ENCODE data around the gene STK10.

The STK10 gene

DNA sequence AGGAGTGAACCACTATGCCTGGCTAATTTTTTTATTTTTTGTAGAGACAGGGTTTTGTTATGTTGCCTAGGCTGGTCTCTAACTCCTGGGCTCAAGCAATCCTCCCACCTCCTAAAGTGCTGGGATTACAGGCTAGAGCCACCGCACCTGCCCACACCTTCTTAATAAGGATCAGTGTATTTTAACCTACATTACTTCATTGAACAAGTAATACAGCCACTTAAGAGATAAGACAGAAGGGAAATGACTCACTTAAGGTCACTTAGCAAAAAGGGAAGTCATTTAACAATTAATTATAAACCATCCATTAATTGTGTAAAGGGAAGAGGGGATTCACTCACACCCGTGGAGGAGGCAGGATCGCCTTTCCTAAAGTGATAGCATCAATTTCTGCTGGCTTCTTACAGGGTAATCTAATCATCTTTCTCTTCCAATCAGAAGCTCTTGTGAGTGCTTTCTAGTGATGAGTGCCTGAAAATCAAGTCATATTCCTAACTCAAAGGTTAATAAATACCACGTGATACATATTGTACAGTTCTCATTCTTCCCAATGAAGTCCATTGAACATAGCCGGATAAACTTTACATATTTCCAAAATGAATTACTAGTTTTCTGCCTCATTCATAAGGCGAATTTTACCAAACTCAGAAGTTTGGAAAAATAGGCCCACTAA lies 185.0 kb downstream of the STK10 start:
- no peak for TF ChIP-seq EZH2phosphoT487 (IDR thresholded peaks at IDR 0.05; ENCODE audit: low read depth)
- TF ChIP-seq, protein P1, sequence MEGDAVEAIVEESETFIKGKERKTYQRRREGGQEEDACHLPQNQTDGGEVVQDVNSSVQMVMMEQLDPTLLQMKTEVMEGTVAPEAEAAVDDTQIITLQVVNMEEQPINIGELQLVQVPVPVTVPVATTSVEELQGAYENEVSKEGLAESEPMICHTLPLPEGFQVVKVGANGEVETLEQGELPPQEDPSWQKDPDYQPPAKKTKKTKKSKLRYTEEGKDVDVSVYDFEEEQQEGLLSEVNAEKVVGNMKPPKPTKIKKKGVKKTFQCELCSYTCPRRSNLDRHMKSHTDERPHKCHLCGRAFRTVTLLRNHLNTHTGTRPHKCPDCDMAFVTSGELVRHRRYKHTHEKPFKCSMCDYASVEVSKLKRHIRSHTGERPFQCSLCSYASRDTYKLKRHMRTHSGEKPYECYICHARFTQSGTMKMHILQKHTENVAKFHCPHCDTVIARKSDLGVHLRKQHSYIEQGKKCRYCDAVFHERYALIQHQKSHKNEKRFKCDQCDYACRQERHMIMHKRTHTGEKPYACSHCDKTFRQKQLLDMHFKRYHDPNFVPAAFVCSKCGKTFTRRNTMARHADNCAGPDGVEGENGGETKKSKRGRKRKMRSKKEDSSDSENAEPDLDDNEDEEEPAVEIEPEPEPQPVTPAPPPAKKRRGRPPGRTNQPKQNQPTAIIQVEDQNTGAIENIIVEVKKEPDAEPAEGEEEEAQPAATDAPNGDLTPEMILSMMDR (IDR thresholded peaks at IDR 0.05; ENCODE audit: low read depth, low read length), result no peak
- H4K20me1 ChIP-seq (ENCODE audit: insufficient read depth, low read length), result peaks cover 69% of the 10 kb centered on the region
- H3K4me1 ChIP-seq (ENCODE audit: low read length), result peaks cover 58% of the 10 kb centered on the region
- peak overlapping the region; percentile 89; the same call in 1 of the 2 replicates for H3K27ac ChIP-seq (ENCODE audit: low read length)
- peaks cover 24% of the 10 kb centered on the region for H3K36me3 ChIP-seq (replicated peaks; ENCODE audit: low read depth, low read length)
- peak overlapping the region; percentile 86 for H3K4me3 ChIP-seq (ENCODE audit: low read length)
- peak overlapping the region; percentile 8; the same call in 1 of the 2 replicates for H3K9ac ChIP-seq (ENCODE audit: low read length)
- peak overlapping the region; percentile 90 for H3K4me2 ChIP-seq (ENCODE audit: low read length)
- H2AFZ ChIP-seq (ENCODE audit: low read depth, low read length), result no peak overlapping the region
- peaks cover 94% of the 10 kb centered on the region for H3K79me2 ChIP-seq (ENCODE audit: low read length)
- no peaks in the 10 kb centered on the region for H3K27me3 ChIP-seq (ENCODE audit: low read depth, low read length)
- no peaks in the 10 kb centered on the region for H3K9me3 ChIP-seq (ENCODE audit: insufficient read depth, low read length)

DNA sequence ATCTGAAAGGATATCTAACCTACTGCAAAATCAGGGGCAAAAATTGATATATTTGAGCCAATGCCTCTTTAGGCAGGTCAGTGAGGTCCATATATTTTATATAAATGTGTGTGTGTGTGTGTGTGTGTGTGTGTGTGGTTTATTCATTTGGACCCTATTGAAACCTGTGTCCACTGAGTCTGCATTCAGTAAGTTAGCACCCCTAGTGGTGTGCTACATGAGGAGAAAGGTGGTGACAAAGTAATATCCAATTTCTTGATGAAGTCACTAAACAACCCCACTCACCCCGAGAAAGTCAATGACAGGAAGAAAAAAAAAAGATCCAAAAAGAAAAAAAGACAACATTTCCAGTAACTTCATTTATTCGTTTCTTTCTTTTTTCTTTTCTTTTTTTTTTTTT lies 185.7 kb downstream of the STK10 start:
- no peak overlapping the region for H3K9ac ChIP-seq (ENCODE audit: low read length)
- H3K36me3 ChIP-seq (replicated peaks; ENCODE audit: low read depth, low read length), result peaks cover 24% of the 10 kb centered on the region
- no peaks in the 10 kb centered on the region for H3K9me3 ChIP-seq (ENCODE audit: insufficient read depth, low read length)
- H3K4me3 ChIP-seq (ENCODE audit: low read length), result no peak overlapping the region
- H3K27me3 ChIP-seq (ENCODE audit: low read depth, low read length), result no peaks in the 10 kb centered on the region
- peaks cover 56% of the 10 kb centered on the region for H3K4me1 ChIP-seq (ENCODE audit: low read length)
- peaks cover 94% of the 10 kb centered on the region for H3K79me2 ChIP-seq (ENCODE audit: low read length)
- TF ChIP-seq, protein P1 (IDR thresholded peaks at IDR 0.05; ENCODE audit: low read depth, low read length), result peak; percentile 56
- TF ChIP-seq EZH2phosphoT487 (IDR thresholded peaks at IDR 0.05; ENCODE audit: low read depth), result no peak
- H3K4me2 ChIP-seq (ENCODE audit: low read length), result 0 out of 2 replicates have a peak overlapping the region, but pooled peaks have one; percentile 90
- no peak overlapping the region for H2AFZ ChIP-seq (ENCODE audit: low read depth, low read length)
- peaks cover 75% of the 10 kb centered on the region for H4K20me1 ChIP-seq (ENCODE audit: insufficient read depth, low read length)
- H3K27ac ChIP-seq (ENCODE audit: low read length), result no peak overlapping the region

DNA sequence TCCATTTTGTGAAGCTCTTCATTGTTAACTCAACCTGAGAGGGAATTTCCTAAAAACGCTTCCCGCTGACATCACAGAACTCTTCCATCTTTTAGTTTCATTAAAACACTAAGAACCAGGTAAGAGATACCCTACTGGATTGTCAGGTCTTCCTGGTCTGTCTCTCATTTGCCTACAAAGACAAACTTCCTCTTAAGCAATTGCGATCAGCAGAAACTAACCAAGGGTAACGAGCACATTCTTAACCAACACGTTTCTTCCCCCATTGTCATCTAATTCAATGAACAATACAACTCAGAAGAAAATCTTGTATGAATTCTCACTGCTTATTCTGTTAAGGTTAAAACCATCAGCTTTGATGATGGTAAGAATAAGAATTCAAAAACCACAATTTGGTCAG lies 188.1 kb downstream of the STK10 start:
- Histone ChIP-seq H3K27me3 (ENCODE audit: low read depth, low read length) (no peaks in the 10 kb centered on the region), H3K27ac (ENCODE audit: low read length) (no peak overlapping the region), H3K9ac (ENCODE audit: low read length) (no peak overlapping the region), H3K4me3 (ENCODE audit: low read length) (peak overlapping the region; percentile 2), H3K79me2 (ENCODE audit: low read length) (peaks cover 93% of the 10 kb centered on the region), H3K9me3 (ENCODE audit: insufficient read depth, low read length) (no peaks in the 10 kb centered on the region), H3K4me1 (ENCODE audit: low read length) (peaks cover 60% of the 10 kb centered on the region), H4K20me1 (ENCODE audit: insufficient read depth, low read length) (peaks cover 97% of the 10 kb centered on the region), H3K4me2 (ENCODE audit: low read length) (peak overlapping the region; percentile 56), H3K36me3 (replicated peaks; ENCODE audit: low read depth, low read length) (peaks cover 37% of the 10 kb centered on the region), H2AFZ (ENCODE audit: low read depth, low read length) (no peak overlapping the region)
- TF ChIP-seq, protein P1 (IDR thresholded peaks at IDR 0.05; ENCODE audit: low read depth, low read length), result no peak
- TF ChIP-seq EZH2phosphoT487 (IDR thresholded peaks at IDR 0.05; ENCODE audit: low read depth), result no peak

DNA sequence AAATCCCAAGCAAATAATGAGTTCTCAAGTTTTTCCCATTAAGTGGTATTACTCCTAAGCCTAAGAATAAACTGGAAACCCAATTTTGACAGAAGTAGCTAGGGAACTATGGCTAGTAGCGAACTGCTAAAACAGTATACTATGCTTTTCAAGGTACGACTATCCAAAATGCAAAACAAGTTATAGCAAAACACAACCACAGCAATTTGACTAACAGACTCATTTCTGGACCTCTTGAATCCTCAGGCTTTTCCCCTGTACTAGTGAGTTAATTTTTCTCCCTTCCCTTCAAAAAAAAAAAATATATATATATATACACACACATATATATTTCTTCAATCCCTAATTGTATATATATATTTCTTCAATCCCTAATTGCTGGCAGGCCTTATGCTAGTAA lies 188.9 kb downstream of the STK10 start:
- Histone ChIP-seq H2AFZ (ENCODE audit: low read depth, low read length) (no peak overlapping the region), H4K20me1 (ENCODE audit: insufficient read depth, low read length) (peaks cover 97% of the 10 kb centered on the region), H3K79me2 (ENCODE audit: low read length) (peaks cover 91% of the 10 kb centered on the region), H3K4me2 (ENCODE audit: low read length) (peak overlapping the region; percentile 61), H3K27ac (ENCODE audit: low read length) (no peak overlapping the region), H3K9ac (ENCODE audit: low read length) (no peak overlapping the region), H3K27me3 (ENCODE audit: low read depth, low read length) (no peaks in the 10 kb centered on the region), H3K4me1 (ENCODE audit: low read length) (peaks cover 57% of the 10 kb centered on the region), H3K36me3 (replicated peaks; ENCODE audit: low read depth, low read length) (peaks cover 39% of the 10 kb centered on the region), H3K4me3 (ENCODE audit: low read length) (peak overlapping the region; percentile 17), H3K9me3 (ENCODE audit: insufficient read depth, low read length) (no peaks in the 10 kb centered on the region)
- TF ChIP-seq EZH2phosphoT487 (IDR thresholded peaks at IDR 0.05; ENCODE audit: low read depth), result no peak
- TF ChIP-seq, protein P1 (IDR thresholded peaks at IDR 0.05; ENCODE audit: low read depth, low read length), result no peak

All from OCI-LY3 (cell line).